ENCODE data around the gene NMNAT2.

DNA sequence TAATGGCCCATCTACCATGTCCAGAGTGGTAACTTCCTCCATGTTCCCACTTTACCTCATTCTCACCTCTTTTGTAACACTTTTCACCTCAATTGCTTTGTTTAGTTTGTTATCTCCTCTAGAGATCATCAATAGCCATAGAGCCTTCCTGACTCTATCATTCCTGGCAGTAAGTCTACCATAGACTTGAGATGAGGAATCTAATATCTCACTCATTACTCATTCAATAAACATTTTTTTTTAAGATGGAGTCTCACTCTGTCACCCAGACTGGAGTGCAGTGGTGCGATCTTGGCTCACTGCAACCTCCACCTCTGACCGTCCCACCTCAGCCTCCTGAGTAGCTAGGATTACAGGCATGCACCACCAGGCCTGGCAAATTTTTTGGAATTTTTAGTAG, 7.1 kb downstream of the NMNAT2 start:
- TF ChIP-seq, protein P1, sequence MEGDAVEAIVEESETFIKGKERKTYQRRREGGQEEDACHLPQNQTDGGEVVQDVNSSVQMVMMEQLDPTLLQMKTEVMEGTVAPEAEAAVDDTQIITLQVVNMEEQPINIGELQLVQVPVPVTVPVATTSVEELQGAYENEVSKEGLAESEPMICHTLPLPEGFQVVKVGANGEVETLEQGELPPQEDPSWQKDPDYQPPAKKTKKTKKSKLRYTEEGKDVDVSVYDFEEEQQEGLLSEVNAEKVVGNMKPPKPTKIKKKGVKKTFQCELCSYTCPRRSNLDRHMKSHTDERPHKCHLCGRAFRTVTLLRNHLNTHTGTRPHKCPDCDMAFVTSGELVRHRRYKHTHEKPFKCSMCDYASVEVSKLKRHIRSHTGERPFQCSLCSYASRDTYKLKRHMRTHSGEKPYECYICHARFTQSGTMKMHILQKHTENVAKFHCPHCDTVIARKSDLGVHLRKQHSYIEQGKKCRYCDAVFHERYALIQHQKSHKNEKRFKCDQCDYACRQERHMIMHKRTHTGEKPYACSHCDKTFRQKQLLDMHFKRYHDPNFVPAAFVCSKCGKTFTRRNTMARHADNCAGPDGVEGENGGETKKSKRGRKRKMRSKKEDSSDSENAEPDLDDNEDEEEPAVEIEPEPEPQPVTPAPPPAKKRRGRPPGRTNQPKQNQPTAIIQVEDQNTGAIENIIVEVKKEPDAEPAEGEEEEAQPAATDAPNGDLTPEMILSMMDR (IDR thresholded peaks at IDR 0.05), result no peak
- TF ChIP-seq POLR2AphosphoS5 (IDR thresholded peaks at IDR 0.05), result no peak

All from upper lobe of left lung (tissue), 4 donors.